ENCODE results near the gene SPR. TPM values are rescaled to one million over a fixed set of nuclear protein-coding genes. Genes with fewer than 3 reads are reported as not detected.

Gene SPR
- total RNA-seq, 4 donors from 2014 or later = 8.0 to 20.3 (median 15.0) TPM

- WGBS, 2 donors = 2 to 13% methylated on average over 14 to 16 of the region's 16 CpGs
- DNase-seq (ENCODE audit: low spot score in 2 of 2) = peak in 1 of 2 donors; percentile 85
- intact Hi-C loops (cut with DNase I; ENCODE audit: low total_unique reads) = no loop called here
- no peak overlapping the region for H3K4me3 ChIP-seq (ENCODE audit: low read depth, poor library complexity, severe bottlenecking)
- TF ChIP-seq CTCF (IDR thresholded peaks at IDR 0.05) (no peak), POLR2A (IDR thresholded peaks at IDR 0.05) (no peak)
Observed at GRCh38 chr2:72895759-72896281, 8.6 kb downstream of the SPR start.

- no peak overlapping the region for H3K4me3 ChIP-seq (ENCODE audit: low read depth, poor library complexity, severe bottlenecking)
- peak in 1 of 2 donors; percentile 68 for DNase-seq (ENCODE audit: low spot score in 2 of 2)
- TF ChIP-seq POLR2A (IDR thresholded peaks at IDR 0.05) = no peak
- TF ChIP-seq CTCF (IDR thresholded peaks at IDR 0.05) = no peak
- WGBS, 2 donors = 78 to 88% methylated on average over 4 of the region's 4 CpGs
- intact Hi-C loops (cut with DNase I; ENCODE audit: low total_unique reads) = no loop called here
Observed at GRCh38 chr2:72896446-72896845, 9.2 kb downstream of the SPR start.

GRCh38 chr2:72897785-72898584, 10.8 kb downstream of the SPR start:
- intact Hi-C loops (cut with DNase I; ENCODE audit: low total_unique reads) = no loop called here
- 73 to 74% methylated on average over 18 of the region's 18 CpGs for WGBS, 2 donors
- peak in 1 of 2 donors; percentile 76 for DNase-seq (ENCODE audit: low spot score in 2 of 2)
- TF ChIP-seq POLR2A (IDR thresholded peaks at IDR 0.05) = no peak
- no peak for TF ChIP-seq CTCF (IDR thresholded peaks at IDR 0.05)
- H3K4me3 ChIP-seq (ENCODE audit: low read depth, poor library complexity, severe bottlenecking) = no peak overlapping the region

GRCh38 chr2:72898585-72898906, 11.3 kb downstream of the SPR start:
- WGBS, 2 donors = 81 to 88% methylated on average over 2 of the region's 2 CpGs
- no peak overlapping the region for H3K4me3 ChIP-seq (ENCODE audit: low read depth, poor library complexity, severe bottlenecking)
- intact Hi-C loops (cut with DNase I; ENCODE audit: low total_unique reads) = no loop called here
- peak in 1 of 2 donors; percentile 52 for DNase-seq (ENCODE audit: low spot score in 2 of 2)
- TF ChIP-seq CTCF (IDR thresholded peaks at IDR 0.05) = no peak
- TF ChIP-seq POLR2A (IDR thresholded peaks at IDR 0.05) = no peak

GRCh38 chr2:72900191-72900825, 13.1 kb downstream of the SPR start:
- H3K4me3 ChIP-seq (ENCODE audit: low read depth, poor library complexity, severe bottlenecking) = no peak overlapping the region
- DNase-seq (ENCODE audit: low spot score in 2 of 2) = peak in 1 of 2 donors; percentile 31
- TF ChIP-seq POLR2A (IDR thresholded peaks at IDR 0.05) (no peak), CTCF (IDR thresholded peaks at IDR 0.05) (no peak)
- intact Hi-C loops (cut with DNase I; ENCODE audit: low total_unique reads) = no loop called here
- 86 to 92% methylated on average over 5 of the region's 5 CpGs for WGBS, 2 donors
